GM12878 (cell line): ENCODE data around the gene RASGRF1. TPM values are rescaled to one million over a fixed set of nuclear protein-coding genes. Genes with fewer than 3 reads are reported as not detected.

ENCODE experiments used
- ATAC-seq: fragments of 200-7000 bp; cut with Tn5 transposase; 3 replicates; pipeline ENCODE4 v1.9.1; 2020; ENCODE audit warnings: mild to moderate bottlenecking, moderate library complexity
- BruUV-seq: library from RNA; stranded (reverse); fragments of 400-500 nt; replicated peaks from 2 replicates; lab custom pipeline; 2021; lab: Mats Ljungman, UMichigan
- CTCF ChIA-PET: fragments of 300-600 bp; sonication (Branson Sonifier 250); formaldehyde crosslinking; extraction: SDS; loops from one replicate; lab custom pipeline; 2021; ENCODE audit warnings: inconsistent platforms; lab: Yijun Ruan, JAX
- POLR2A ChIA-PET: fragments of 350-600 bp; formaldehyde crosslinking; extraction: SDS; loops from one replicate; lab custom pipeline; 2021; ENCODE audit warnings: inconsistent platforms; lab: Charles Lee
- RAD21 ChIA-PET: fragments of 300-600 bp; sonication (Branson Sonifier 250); formaldehyde crosslinking; loops from one replicate; lab custom pipeline; 2023; ENCODE audit warnings: antibody characterized with exemption; ENCODE audit not compliant: unreplicated experiment; lab: Charles Lee
- SMC1A ChIA-PET: fragments of 300-600 bp; sonication (Branson Sonifier 250); formaldehyde crosslinking; loops from one replicate; lab custom pipeline; 2023; ENCODE audit not compliant: unreplicated experiment, uncharacterized antibody; lab: Charles Lee
- DNase-seq: peaks from one replicate; pipeline ENCODE4 v3.0.0-alpha.2; 2011; ENCODE audit warnings: low read depth, low spot score
- FAIRE-seq: peaks from 3 replicates; lab custom pipeline; 2011; peaks lifted over from hg19 to GRCh38; lab: Jason Lieb, UNC
- H2AFZ ChIP-seq: 2 replicates; pipeline ENCODE4 v1.6.0; 2011; ENCODE audit warnings: low read depth, low read length, control low read depth; ENCODE audit not compliant: control insufficient read depth
- H3K27ac ChIP-seq: 2 replicates; pipeline ENCODE4 v1.5.1; 2011; ENCODE audit warnings: control low read depth; ENCODE audit not compliant: control insufficient read depth, insufficient read depth
- H3K27me3 ChIP-seq, 2 experiments: replicated peaks in 1 of 2; 2 replicates each; pipeline versions ENCODE4 v1.6.0 to v1.6.1; 2011; ENCODE audit warnings: low read length in 1 of 2; ENCODE audit not compliant: control insufficient read depth in 2 of 2, insufficient read depth in 2 of 2
- H3K36me3 ChIP-seq, 2 experiments: 2 replicates each; pipeline ENCODE4 v1.5.1; 2011; ENCODE audit warnings: low read length in 1 of 2; ENCODE audit not compliant: control insufficient read depth in 2 of 2, insufficient read depth in 2 of 2
- H3K4me1 ChIP-seq: 2 replicates; pipeline ENCODE4 v1.6.1; 2011; ENCODE audit warnings: mild to moderate bottlenecking, low read length, moderate library complexity, mixed read lengths; ENCODE audit not compliant: control insufficient read depth, insufficient read depth
- H3K4me2 ChIP-seq: 2 replicates; pipeline ENCODE4 v1.6.0; 2011; ENCODE audit warnings: control low read depth; ENCODE audit not compliant: control insufficient read depth, insufficient read depth
- H3K4me3 ChIP-seq: fragments of 200-600 bp; sonication (generic); 2 replicates; pipeline ENCODE4 v1.5.1; 2016
- H3K79me2 ChIP-seq: 2 replicates; pipeline ENCODE4 v1.6.0; 2011; ENCODE audit warnings: low read length; ENCODE audit not compliant: control insufficient read depth, insufficient read depth
- H3K9ac ChIP-seq: 2 replicates; pipeline ENCODE4 v1.8.0; 2011; ENCODE audit warnings: low read length, control low read depth, mixed read lengths; ENCODE audit not compliant: control insufficient read depth, insufficient read depth
- H3K9me3 ChIP-seq: replicated peaks from 3 replicates; pipeline ENCODE4 v1.5.1; 2011; ENCODE audit warnings: mild to moderate bottlenecking, low read length; ENCODE audit not compliant: control insufficient read depth, insufficient read depth
- H4K20me1 ChIP-seq: 2 replicates; pipeline ENCODE4 v1.6.0; 2011; ENCODE audit not compliant: control insufficient read depth, insufficient read depth
- CHD2 ChIP-seq: IDR thresholded peaks from 2 replicates; pipeline ENCODE4 v1.6.1; 2011; ENCODE audit warnings: low read depth, low read length, improper control_type of control experiment, borderline replicate concordance
- IRF4 ChIP-seq: IDR thresholded peaks from 2 replicates; pipeline ENCODE4 v1.6.1; 2011; ENCODE audit warnings: low read depth, low read length
- MEF2B ChIP-seq: fragments of 450-650 bp; IDR thresholded peaks from 2 replicates; pipeline ENCODE4 v1.6.1; 2018; ENCODE audit warnings: mild to moderate bottlenecking, moderate library complexity; ENCODE audit not compliant: partially characterized antibody, poor library complexity, severe bottlenecking
- NBN ChIP-seq: fragments of 450-650 bp; IDR thresholded peaks from 2 replicates; pipeline ENCODE4 v1.6.1; 2016
- PAX5 ChIP-seq: IDR thresholded peaks from 2 replicates; pipeline ENCODE4 v1.6.1; 2011; ENCODE audit warnings: low read depth, low read length, borderline replicate concordance
- RELA ChIP-seq: fragments of 450-650 bp; IDR thresholded peaks from 2 replicates; pipeline ENCODE4 v1.8.0; 2014; ENCODE audit warnings: borderline replicate concordance; ENCODE audit not compliant: partially characterized antibody
- SIN3A ChIP-seq: IDR thresholded peaks from 2 replicates; pipeline ENCODE4 v1.6.1; 2012; ENCODE audit warnings: low read depth, low read length, improper control_type of control experiment
- SPI1 ChIP-seq: IDR thresholded peaks from 2 replicates; pipeline ENCODE4 v1.6.1; 2011; ENCODE audit warnings: low read depth, mild to moderate bottlenecking, low read length, moderate library complexity, borderline replicate concordance; ENCODE audit not compliant: insufficient read depth
- WGBS: methylation state at CpG from one replicate; pipeline ENCODE4 v1.1.6; 2016; ENCODE audit warnings: low lambda C conversion rate; ENCODE audit not compliant: insufficient replicate concordance, insufficient coverage; ENCODE audit errors: missing lambda C conversion rate; 5-methylcytosine and 5-hydroxymethylcytosine counted together
- in situ Hi-C: fragments of 300-500 bp; cut with MboI; formaldehyde crosslinking; loops from 9 replicates; pipeline ENCODE4 v1.14.3; 2018; ENCODE audit warnings: mixed read lengths
- intact Hi-C: fragments of 100-400 bp; cut with micrococcal nuclease; formaldehyde crosslinking; loops from one replicate; pipeline ENCODE4 v1.14.2; 2022; ENCODE audit not compliant: unreplicated experiment
- polyA plus RNA-seq, 11 experiments: library from polyadenylated mRNA; depleted of rRNA in 4 of 11; unstranded in 6 of 11; stranded (reverse) in 5 of 11; fragments of >200 nt; fragmentation: Nextera tagmentation in 4 of 11; fragmentation: Illumina TruSeq in 1 of 11; extraction: Ambion mirVana in 4 of 11; extraction: Trizol in 1 of 11; gene quantifications; 1 replicate in 1 of 11; 2 replicates in 10 of 11; pipeline versions ENCODE4 v1.2.1 to v1.2.3, GENCODE V29; 2011 to 2016; ENCODE audit warnings: inconsistent platforms in 2 of 11, missing spikeins in 2 of 11, low read depth in 1 of 11
- total RNA-seq, 4 experiments: library from RNA; depleted of rRNA in 3 of 4; stranded (reverse); fragments of >200 nt in 3 of 4; fragmentation: Illumina TruSeq in 1 of 4; extraction: Trizol in 1 of 4; gene quantifications; 2 replicates each; pipeline versions ENCODE4 v1.2.1 to v1.2.3, GENCODE V29; 2013 to 2021
- TF ChIP-seq, protein P1 (sequence below): fragments of 450-650 bp; IDR thresholded peaks from 2 replicates; pipeline ENCODE4 v1.6.1; 2017; ENCODE audit warnings: mild to moderate bottlenecking, moderate library complexity
- TF ChIP-seq, protein P2 (sequence below): fragments of 450-650 bp; IDR thresholded peaks from 2 replicates; pipeline ENCODE4 v1.6.1; 2017; ENCODE audit warnings: antibody characterized with exemption, mild to moderate bottlenecking, moderate library complexity
- TF ChIP-seq, protein P3 (sequence below): IDR thresholded peaks from 2 replicates; pipeline ENCODE4 v1.6.1; 2012; ENCODE audit warnings: improper control_type of control experiment, low read depth, low read length; ENCODE audit not compliant: insufficient replicate concordance

RASGRF1 gene
- total and polyA plus RNA-seq, 10 of the 15 experiments (the other 5 are each of a cell fraction or from before 2014, with no cell fraction given): 0.20 to 1.9 (median 0.86) TPM

DNA sequence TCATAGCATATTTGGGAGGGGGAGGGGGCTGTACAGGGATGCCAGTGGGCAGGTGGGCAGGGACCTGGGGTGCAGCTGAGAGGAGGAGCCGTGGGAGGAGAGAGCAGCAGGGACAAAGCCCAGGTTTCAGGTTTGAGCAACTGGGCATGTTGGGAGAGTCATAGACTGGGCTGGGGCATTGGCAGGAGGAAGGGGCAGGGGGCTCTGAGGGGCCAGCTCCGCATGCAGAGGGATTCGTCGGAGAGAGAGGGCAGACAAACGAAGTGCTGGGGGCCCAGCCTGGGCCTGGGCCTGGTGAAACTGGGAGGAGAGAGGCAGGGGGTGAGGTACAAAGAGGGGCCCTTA is 25.2 kb downstream of the RASGRF1 start (continued):
- TF ChIP-seq, protein P1, sequence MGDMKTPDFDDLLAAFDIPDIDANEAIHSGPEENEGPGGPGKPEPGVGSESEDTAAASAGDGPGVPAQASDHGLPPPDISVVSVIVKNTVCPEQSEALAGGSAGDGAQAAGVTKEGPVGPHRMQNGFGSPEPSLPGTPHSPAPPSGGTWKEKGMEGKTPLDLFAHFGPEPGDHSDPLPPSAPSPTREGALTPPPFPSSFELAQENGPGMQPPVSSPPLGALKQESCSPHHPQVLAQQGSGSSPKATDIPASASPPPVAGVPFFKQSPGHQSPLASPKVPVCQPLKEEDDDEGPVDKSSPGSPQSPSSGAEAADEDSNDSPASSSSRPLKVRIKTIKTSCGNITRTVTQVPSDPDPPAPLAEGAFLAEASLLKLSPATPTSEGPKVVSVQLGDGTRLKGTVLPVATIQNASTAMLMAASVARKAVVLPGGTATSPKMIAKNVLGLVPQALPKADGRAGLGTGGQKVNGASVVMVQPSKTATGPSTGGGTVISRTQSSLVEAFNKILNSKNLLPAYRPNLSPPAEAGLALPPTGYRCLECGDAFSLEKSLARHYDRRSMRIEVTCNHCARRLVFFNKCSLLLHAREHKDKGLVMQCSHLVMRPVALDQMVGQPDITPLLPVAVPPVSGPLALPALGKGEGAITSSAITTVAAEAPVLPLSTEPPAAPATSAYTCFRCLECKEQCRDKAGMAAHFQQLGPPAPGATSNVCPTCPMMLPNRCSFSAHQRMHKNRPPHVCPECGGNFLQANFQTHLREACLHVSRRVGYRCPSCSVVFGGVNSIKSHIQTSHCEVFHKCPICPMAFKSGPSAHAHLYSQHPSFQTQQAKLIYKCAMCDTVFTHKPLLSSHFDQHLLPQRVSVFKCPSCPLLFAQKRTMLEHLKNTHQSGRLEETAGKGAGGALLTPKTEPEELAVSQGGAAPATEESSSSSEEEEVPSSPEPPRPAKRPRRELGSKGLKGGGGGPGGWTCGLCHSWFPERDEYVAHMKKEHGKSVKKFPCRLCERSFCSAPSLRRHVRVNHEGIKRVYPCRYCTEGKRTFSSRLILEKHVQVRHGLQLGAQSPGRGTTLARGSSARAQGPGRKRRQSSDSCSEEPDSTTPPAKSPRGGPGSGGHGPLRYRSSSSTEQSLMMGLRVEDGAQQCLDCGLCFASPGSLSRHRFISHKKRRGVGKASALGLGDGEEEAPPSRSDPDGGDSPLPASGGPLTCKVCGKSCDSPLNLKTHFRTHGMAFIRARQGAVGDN: no peak
- no peak for TF ChIP-seq MEF2B

DNA sequence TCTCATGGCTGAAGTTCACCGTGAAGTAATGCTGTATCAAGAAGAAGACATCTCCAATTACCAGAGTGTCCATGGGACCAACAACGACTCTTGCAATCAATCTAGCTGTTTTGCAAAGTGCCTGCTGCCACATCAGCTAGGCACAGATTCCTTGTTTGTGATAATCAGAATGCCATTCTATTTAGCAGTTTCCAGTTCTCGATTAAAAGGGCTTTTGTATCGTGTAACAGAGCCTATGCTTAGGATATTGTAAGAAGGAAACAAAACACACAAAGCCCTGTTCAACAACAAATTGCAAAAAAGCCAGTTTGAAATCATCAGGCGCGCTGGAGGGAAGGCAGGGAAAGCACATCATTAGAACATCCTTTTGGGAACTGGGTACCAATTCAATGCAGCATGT is 26.1 kb downstream of the RASGRF1 start:
- RAD21 ChIA-PET: no interaction called here
- intact Hi-C loops (no loop called here), in situ Hi-C loops (no loop called here)
- no peak overlapping the region for H3K27ac ChIP-seq
- no peak overlapping the region for H3K4me3 ChIP-seq
- BruUV-seq: no TSS peak
- POLR2A ChIA-PET: no interaction called here
- no peak overlapping the region for H3K9ac ChIP-seq
- H3K4me2 ChIP-seq: no peak overlapping the region
- no peaks in the 10 kb centered on the region for H3K79me2 ChIP-seq
- no peaks in the 10 kb centered on the region for H3K9me3 ChIP-seq
- no peaks in the 10 kb centered on the region for H4K20me1 ChIP-seq
- FAIRE-seq (no peak), ATAC-seq (no peak), DNase-seq (no peak)
- H3K4me1 ChIP-seq: no peaks in the 10 kb centered on the region
- SMC1A ChIA-PET: interaction anchor here (2.1 kb wide), 1 partner anchor 17 kb away, joined by 6 read pairs; no protein-coding TSS in a partner anchor
- CTCF ChIA-PET: no interaction called here
- H3K36me3 ChIP-seq: no peaks in the 10 kb centered on the region
- H2AFZ ChIP-seq: no peak overlapping the region
- 35% methylated on average over 6 of the region's 6 CpGs for WGBS
- no peaks in the 10 kb centered on the region; a peak in 1 of 4 replicates for H3K27me3 ChIP-seq
- TF ChIP-seq IRF4 (no peak), NBN (no peak), RELA (no peak), PAX5 (no peak), SPI1 (no peak), CHD2 (no peak), SIN3A (no peak)
- TF ChIP-seq, protein P2, sequence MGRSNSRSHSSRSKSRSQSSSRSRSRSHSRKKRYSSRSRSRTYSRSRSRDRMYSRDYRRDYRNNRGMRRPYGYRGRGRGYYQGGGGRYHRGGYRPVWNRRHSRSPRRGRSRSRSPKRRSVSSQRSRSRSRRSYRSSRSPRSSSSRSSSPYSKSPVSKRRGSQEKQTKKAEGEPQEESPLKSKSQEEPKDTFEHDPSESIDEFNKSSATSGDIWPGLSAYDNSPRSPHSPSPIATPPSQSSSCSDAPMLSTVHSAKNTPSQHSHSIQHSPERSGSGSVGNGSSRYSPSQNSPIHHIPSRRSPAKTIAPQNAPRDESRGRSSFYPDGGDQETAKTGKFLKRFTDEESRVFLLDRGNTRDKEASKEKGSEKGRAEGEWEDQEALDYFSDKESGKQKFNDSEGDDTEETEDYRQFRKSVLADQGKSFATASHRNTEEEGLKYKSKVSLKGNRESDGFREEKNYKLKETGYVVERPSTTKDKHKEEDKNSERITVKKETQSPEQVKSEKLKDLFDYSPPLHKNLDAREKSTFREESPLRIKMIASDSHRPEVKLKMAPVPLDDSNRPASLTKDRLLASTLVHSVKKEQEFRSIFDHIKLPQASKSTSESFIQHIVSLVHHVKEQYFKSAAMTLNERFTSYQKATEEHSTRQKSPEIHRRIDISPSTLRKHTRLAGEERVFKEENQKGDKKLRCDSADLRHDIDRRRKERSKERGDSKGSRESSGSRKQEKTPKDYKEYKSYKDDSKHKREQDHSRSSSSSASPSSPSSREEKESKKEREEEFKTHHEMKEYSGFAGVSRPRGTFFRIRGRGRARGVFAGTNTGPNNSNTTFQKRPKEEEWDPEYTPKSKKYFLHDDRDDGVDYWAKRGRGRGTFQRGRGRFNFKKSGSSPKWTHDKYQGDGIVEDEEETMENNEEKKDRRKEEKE: no peak
- TF ChIP-seq, protein P3, sequence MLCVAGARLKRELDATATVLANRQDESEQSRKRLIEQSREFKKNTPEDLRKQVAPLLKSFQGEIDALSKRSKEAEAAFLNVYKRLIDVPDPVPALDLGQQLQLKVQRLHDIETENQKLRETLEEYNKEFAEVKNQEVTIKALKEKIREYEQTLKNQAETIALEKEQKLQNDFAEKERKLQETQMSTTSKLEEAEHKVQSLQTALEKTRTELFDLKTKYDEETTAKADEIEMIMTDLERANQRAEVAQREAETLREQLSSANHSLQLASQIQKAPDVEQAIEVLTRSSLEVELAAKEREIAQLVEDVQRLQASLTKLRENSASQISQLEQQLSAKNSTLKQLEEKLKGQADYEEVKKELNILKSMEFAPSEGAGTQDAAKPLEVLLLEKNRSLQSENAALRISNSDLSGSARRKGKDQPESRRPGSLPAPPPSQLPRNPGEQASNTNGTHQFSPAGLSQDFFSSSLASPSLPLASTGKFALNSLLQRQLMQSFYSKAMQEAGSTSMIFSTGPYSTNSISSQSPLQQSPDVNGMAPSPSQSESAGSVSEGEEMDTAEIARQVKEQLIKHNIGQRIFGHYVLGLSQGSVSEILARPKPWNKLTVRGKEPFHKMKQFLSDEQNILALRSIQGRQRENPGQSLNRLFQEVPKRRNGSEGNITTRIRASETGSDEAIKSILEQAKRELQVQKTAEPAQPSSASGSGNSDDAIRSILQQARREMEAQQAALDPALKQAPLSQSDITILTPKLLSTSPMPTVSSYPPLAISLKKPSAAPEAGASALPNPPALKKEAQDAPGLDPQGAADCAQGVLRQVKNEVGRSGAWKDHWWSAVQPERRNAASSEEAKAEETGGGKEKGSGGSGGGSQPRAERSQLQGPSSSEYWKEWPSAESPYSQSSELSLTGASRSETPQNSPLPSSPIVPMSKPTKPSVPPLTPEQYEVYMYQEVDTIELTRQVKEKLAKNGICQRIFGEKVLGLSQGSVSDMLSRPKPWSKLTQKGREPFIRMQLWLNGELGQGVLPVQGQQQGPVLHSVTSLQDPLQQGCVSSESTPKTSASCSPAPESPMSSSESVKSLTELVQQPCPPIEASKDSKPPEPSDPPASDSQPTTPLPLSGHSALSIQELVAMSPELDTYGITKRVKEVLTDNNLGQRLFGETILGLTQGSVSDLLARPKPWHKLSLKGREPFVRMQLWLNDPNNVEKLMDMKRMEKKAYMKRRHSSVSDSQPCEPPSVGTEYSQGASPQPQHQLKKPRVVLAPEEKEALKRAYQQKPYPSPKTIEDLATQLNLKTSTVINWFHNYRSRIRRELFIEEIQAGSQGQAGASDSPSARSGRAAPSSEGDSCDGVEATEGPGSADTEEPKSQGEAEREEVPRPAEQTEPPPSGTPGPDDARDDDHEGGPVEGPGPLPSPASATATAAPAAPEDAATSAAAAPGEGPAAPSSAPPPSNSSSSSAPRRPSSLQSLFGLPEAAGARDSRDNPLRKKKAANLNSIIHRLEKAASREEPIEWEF: no peak
